Measurements from ENCODE around the gene TRABD2A. TPM values are rescaled to one million over a fixed set of nuclear protein-coding genes. Genes with fewer than 3 reads are reported as not detected.
"Not testable (repeated sequence)": the region's sequence is repeated elsewhere in the genome, so short reads cannot be mapped to it uniquely, and the experiment has no call there.

TRABD2A gene
- total and polyA plus RNA-seq, 9 of the 15 experiments (the other 6 are each of a cell fraction or from before 2014, with no cell fraction given) = 0.07 to 0.45 (median 0.25) TPM

DNA sequence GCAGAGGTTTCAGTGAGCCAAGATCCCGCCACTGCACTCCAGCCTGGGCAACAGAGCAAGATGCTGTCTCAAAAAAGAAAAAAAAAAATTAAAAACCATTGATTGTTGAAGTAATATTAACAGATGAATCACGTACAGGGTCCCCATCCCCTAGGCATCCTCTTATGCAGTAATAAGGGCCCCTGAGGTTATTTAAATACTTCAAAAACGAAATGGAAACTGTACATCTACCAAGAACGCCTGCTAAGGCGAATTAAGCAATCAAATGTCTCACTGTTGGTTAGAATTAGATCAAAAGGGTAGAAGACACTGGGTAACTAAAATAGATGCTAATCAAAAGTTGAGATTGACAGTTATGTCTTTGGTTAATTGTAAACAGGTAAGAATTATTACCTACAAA, 7.5 kb downstream of the TRABD2A start:
- DNase-seq (ENCODE audit: extremely low read depth in 1 of 4, low spot score in 3 of 4) (no peak), ATAC-seq (no peak), FAIRE-seq (no peak)
- intact Hi-C loops (cut with micrococcal nuclease) (no loop called here), in situ Hi-C loops (cut with MboI) (no loop called here)
- no peak overlapping the region for H3K9ac ChIP-seq (ENCODE audit: insufficient read depth in 1 of 2, low read depth in 2 of 2, low read length in 2 of 2)
- H3K4me2 ChIP-seq (ENCODE audit: insufficient read depth, low read length) = no peak overlapping the region
- H3K4me1 ChIP-seq (replicated peaks in 1 of 2; ENCODE audit: control insufficient read depth in 2 of 2, insufficient read depth in 2 of 2, low read length in 2 of 2) = no peaks in the 10 kb centered on the region
- no peaks in the 10 kb centered on the region for H4K20me1 ChIP-seq (replicated peaks; ENCODE audit: control insufficient read depth, insufficient read depth, low read length)
- POLR2A ChIA-PET = no interaction called here
- CTCF ChIA-PET (ENCODE audit: low intra/inter-chr PET ratio) = no interaction called here
- WGBS (ENCODE audit: insufficient coverage, low coverage, missing lambda C conversion rate) = 3% methylated on average over 5 of the region's 5 CpGs
- H3K36me3 ChIP-seq (ENCODE audit: control insufficient read depth, insufficient read depth, low read length) = no peaks in the 10 kb centered on the region
- no TSS peak for BruUV-seq (replicated peaks)
- H3K9me3 ChIP-seq (replicated peaks; ENCODE audit: control insufficient read depth, insufficient read depth, low read depth, low read length) = no peaks in the 10 kb centered on the region
- H3K27ac ChIP-seq (ENCODE audit: extremely low read depth, low read depth, low read length) = no peak overlapping the region
- H2AFZ ChIP-seq (ENCODE audit: low read depth, low read length) = no peak overlapping the region
- no peaks in the 10 kb centered on the region for H3K79me2 ChIP-seq (ENCODE audit: control insufficient read depth, insufficient read depth, low read length)
- H3K27me3 ChIP-seq (ENCODE audit: control insufficient read depth in 2 of 2, insufficient read depth in 2 of 2, low read length in 2 of 2) = peaks cover 26 to 32% of the 10 kb centered on the region in 2 experiments
- H3K4me3 ChIP-seq = no peak overlapping the region
- H3K9me1 ChIP-seq (ENCODE audit: control insufficient read depth, insufficient read depth, low read length) = peaks cover 4% of the 10 kb centered on the region
- TF ChIP-seq CLOCK (CRISPR knock-in tag; IDR thresholded peaks at IDR 0.05; ENCODE audit: borderline replicate concordance) (no peak), ZBTB34 (CRISPR knock-in tag; IDR thresholded peaks at IDR 0.05) (no peak), RBM34 (IDR thresholded peaks at IDR 0.05; ENCODE audit: borderline replicate concordance, insufficient read depth, low read length) (no peak)

- FAIRE-seq; H3K27ac ChIP-seq (ENCODE audit: extremely low read depth, low read depth, low read length); H3K4me1 ChIP-seq (replicated peaks in 1 of 2; ENCODE audit: control insufficient read depth in 2 of 2, insufficient read depth in 2 of 2, low read length in 2 of 2); intact Hi-C loops (cut with micrococcal nuclease); H3K9me3 ChIP-seq (replicated peaks; ENCODE audit: control insufficient read depth, insufficient read depth, low read depth, low read length); in situ Hi-C loops (cut with MboI); H3K4me2 ChIP-seq (ENCODE audit: insufficient read depth, low read length); CTCF ChIA-PET (ENCODE audit: low intra/inter-chr PET ratio); H4K20me1 ChIP-seq (replicated peaks; ENCODE audit: control insufficient read depth, insufficient read depth, low read length); H3K79me2 ChIP-seq (ENCODE audit: control insufficient read depth, insufficient read depth, low read length); H3K9ac ChIP-seq (ENCODE audit: insufficient read depth in 1 of 2, low read depth in 2 of 2, low read length in 2 of 2); ATAC-seq; DNase-seq (ENCODE audit: extremely low read depth in 1 of 4, low spot score in 3 of 4); BruUV-seq (replicated peaks); H2AFZ ChIP-seq (ENCODE audit: low read depth, low read length); H3K4me3 ChIP-seq; H3K9me1 ChIP-seq (ENCODE audit: control insufficient read depth, insufficient read depth, low read length); H3K36me3 ChIP-seq (ENCODE audit: control insufficient read depth, insufficient read depth, low read length): not testable (repeated sequence)
- WGBS (ENCODE audit: insufficient coverage, low coverage, missing lambda C conversion rate) = 4% methylated on average over 9 of the region's 9 CpGs
- H3K27me3 ChIP-seq (ENCODE audit: control insufficient read depth in 2 of 2, insufficient read depth in 2 of 2, low read length in 2 of 2) = peaks cover 26 to 30% of the 10 kb centered on the region in 2 experiments
- POLR2A ChIA-PET = interaction anchor here (0.6 kb wide), 1 partner anchor 132 kb away, joined by 3 read pairs; no protein-coding TSS in a partner anchor
These were observed 8.2 kb downstream of the TRABD2A start for GRCh38 chr2:84872691-84873090.
